GM18505 (cell line): ENCODE data around the gene AJM1.

Experiments
- ATAC-seq: cut with Tn5 transposase; IDR thresholded peaks from one replicate; pipeline ENCODE4 v1.9.1; 2021; ENCODE audit not compliant: unreplicated experiment
- POLR2A ChIP-seq: IDR thresholded peaks from 4 replicates; pipeline ENCODE4 v1.6.1; 2011; ENCODE audit warnings: borderline replicate concordance; ENCODE audit not compliant: insufficient read depth, insufficient read length; ENCODE audit errors: extremely low read depth

The AJM1 gene

GRCh38 chr9:136885950-136886578 lies 43.8 kb downstream of the AJM1 start, which contains the start of gene TRAF2:
TRAF2 (plus strand) TSS chr9:136886516; CDS start chr9:136898741, 12,225 bp downstream.
- ATAC-seq, result peak; percentile 78
- TF ChIP-seq POLR2A, result peak; percentile 92

GRCh38 chr9:136886610-136887597 lies 44.6 kb downstream of the AJM1 start:
- no peak for TF ChIP-seq POLR2A
- peak; percentile 19 for ATAC-seq

DNA sequence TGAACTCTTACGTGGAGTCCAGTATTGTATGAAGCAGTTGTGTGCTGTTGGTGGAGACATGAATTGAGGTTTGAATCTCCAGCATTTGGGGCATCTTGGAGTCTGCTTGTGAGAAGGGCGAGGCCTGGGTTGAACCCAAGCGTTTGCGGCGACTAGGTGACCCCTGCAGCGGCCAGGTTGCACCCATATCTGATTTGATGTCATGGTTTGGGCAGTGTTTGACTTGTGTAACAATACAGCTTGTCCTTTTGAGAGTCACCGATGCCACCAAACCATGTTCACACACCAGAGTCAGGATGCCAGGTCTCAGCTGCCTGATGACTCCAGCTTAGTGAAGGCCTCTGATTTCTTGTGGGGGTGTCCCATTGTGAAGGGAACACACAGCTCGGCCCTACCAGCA lies 46.2 kb downstream of the AJM1 start:
- ATAC-seq, result no peak
- TF ChIP-seq POLR2A, result no peak

DNA sequence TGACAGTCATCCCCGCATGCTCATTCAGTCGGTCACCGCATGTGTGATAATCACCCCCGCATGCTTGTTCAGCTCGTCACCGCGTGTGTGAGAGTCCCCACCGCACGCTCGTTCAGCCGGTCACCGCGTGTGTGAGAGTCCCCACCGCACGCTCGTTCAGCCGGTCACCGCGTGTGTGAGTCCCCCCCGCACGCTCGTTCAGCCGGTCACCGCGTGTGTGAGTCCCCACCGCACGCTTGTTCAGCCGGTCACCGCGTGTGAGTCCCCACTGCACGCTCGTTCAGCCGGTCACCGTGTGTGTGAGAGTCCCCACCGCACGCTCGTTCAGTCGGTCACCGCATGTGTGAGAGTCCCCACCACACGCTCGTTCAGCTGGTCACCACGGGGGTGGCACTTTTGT lies 47.6 kb downstream of the AJM1 start:
- ATAC-seq, result no peak

GRCh38 chr9:136890661-136891060 lies 48.4 kb downstream of the AJM1 start:
- TF ChIP-seq POLR2A, result no peak

More for the DNA sequence above, 47.6 kb downstream of the AJM1 start:
- no peak for TF ChIP-seq POLR2A

More at GRCh38 chr9:136890661-136891060, 48.4 kb downstream of the AJM1 start:
- ATAC-seq, result no peak
